Hepatocyte (in vitro differentiated cells): ENCODE results near the gene CRABP2. TPM values are rescaled to one million over a fixed set of nuclear protein-coding genes. Genes with fewer than 3 reads are reported as not detected.

Experiments
- DNase-seq: peaks from one replicate; pipeline ENCODE4 v3.0.0-alpha.2; 2016; ENCODE audit warnings: low spot score
- H2AFZ ChIP-seq: fragments of 200-600 bp; sonication (generic); 2 replicates; pipeline ENCODE4 v1.6.0; 2016; ENCODE audit warnings: antibody characterized with exemption, mild to moderate bottlenecking
- H3K27ac ChIP-seq: fragments of 200-600 bp; sonication (generic); 2 replicates; pipeline ENCODE4 v1.5.1; 2016; ENCODE audit warnings: mild to moderate bottlenecking
- H3K27me3 ChIP-seq: fragments of 200-600 bp; sonication (generic); 2 replicates; pipeline ENCODE4 v1.6.1; 2016
- H3K36me3 ChIP-seq: fragments of 200-600 bp; sonication (generic); replicated peaks from 2 replicates; pipeline ENCODE4 v1.5.1; 2016; ENCODE audit warnings: low read depth; ENCODE audit not compliant: insufficient read depth
- H3K4me1 ChIP-seq: fragments of 200-600 bp; sonication (generic); 2 replicates; pipeline ENCODE4 v1.5.1; 2016; ENCODE audit warnings: mild to moderate bottlenecking, moderate library complexity; ENCODE audit not compliant: insufficient read depth
- H3K4me2 ChIP-seq: fragments of 200-600 bp; sonication (generic); 2 replicates; pipeline ENCODE4 v1.6.0; 2016
- H3K4me3 ChIP-seq: fragments of 200-600 bp; sonication (generic); 2 replicates; pipeline ENCODE4 v1.5.1; 2016; ENCODE audit warnings: mild to moderate bottlenecking
- H3K79me2 ChIP-seq: fragments of 200-600 bp; sonication (generic); 2 replicates; pipeline ENCODE4 v1.6.0; 2017; ENCODE audit warnings: mild to moderate bottlenecking
- H3K9me2 ChIP-seq: fragments of 200-600 bp; sonication (generic); replicated peaks from 2 replicates; pipeline ENCODE4 v1.6.0; 2017; ENCODE audit warnings: mild to moderate bottlenecking; ENCODE audit not compliant: insufficient read depth
- H3K9me3 ChIP-seq: fragments of 200-600 bp; sonication (generic); 2 replicates; pipeline ENCODE4 v1.5.1; 2016; ENCODE audit warnings: low read depth, mild to moderate bottlenecking
- H4K20me1 ChIP-seq: fragments of 200-600 bp; sonication (generic); 2 replicates; pipeline ENCODE4 v1.6.0; 2016; ENCODE audit warnings: mild to moderate bottlenecking; ENCODE audit not compliant: insufficient read depth, poor library complexity, severe bottlenecking
- CTCF ChIP-seq: fragments of 200-600 bp; sonication (generic); IDR thresholded peaks from 2 replicates; pipeline ENCODE4 v1.5.1; 2016; ENCODE audit warnings: antibody characterized with exemption, mild to moderate bottlenecking; ENCODE audit not compliant: poor library complexity
- EZH2 ChIP-seq: fragments of 200-600 bp; sonication (generic); IDR thresholded peaks from 2 replicates; pipeline ENCODE4 v1.6.1; 2016; ENCODE audit warnings: antibody characterized with exemption, mild to moderate bottlenecking, borderline replicate concordance
- EZH2phosphoT487 ChIP-seq: fragments of 200-600 bp; sonication (generic); IDR thresholded peaks from one replicate; pipeline ENCODE4 v1.6.1; 2018; ENCODE audit warnings: antibody characterized with exemption, mild to moderate bottlenecking, low read depth, moderate library complexity; ENCODE audit not compliant: unreplicated experiment, severe bottlenecking
- WGBS: methylation state at CpG from one replicate; pipeline ENCODE4 v1.1.6; 2016; ENCODE audit warnings: low lambda C conversion rate; ENCODE audit errors: missing lambda C conversion rate; 5-methylcytosine and 5-hydroxymethylcytosine counted together
- polyA plus RNA-seq: library from polyadenylated mRNA; unstranded; fragments of >200 nt; fragmentation: Nextera tagmentation; extraction: Ambion mirVana; gene quantifications from 2 replicates; pipeline ENCODE4 v1.2.1, GENCODE V29; 2016
- total RNA-seq: library from RNA; depleted of rRNA; stranded (reverse); fragments of >200 nt; gene quantifications from 2 replicates; pipeline ENCODE4 v1.2.3, GENCODE V29; 2014

The CRABP2 gene
- total and polyA plus RNA-seq, 2 experiments from 2014 or later = 93.5 to 171 TPM

- peak; percentile 94 for DNase-seq
- H4K20me1 ChIP-seq = peaks cover 28% of the 10 kb centered on the region
- H3K4me1 ChIP-seq = peaks cover 35% of the 10 kb centered on the region
- no peaks in the 10 kb centered on the region for H3K27me3 ChIP-seq
- no peak overlapping the region for H3K27ac ChIP-seq
- TF ChIP-seq EZH2 (no peak), CTCF (peak; percentile 97)
- H3K36me3 ChIP-seq = no peaks in the 10 kb centered on the region
- peak overlapping the region; percentile 89 for H3K4me2 ChIP-seq
- no peak overlapping the region for H2AFZ ChIP-seq
- H3K4me3 ChIP-seq = peak overlapping the region; percentile 4
- H3K9me2 ChIP-seq = no peaks in the 10 kb centered on the region
- peaks cover 67% of the 10 kb centered on the region for H3K79me2 ChIP-seq
- no peaks in the 10 kb centered on the region for H3K9me3 ChIP-seq
- 17% methylated on average over 18 of the region's 18 CpGs for WGBS
Observed at GRCh38 chr1:156725683-156726280, 20.4 kb upstream of the CRABP2 start.

- peaks cover 23% of the 10 kb centered on the region for H4K20me1 ChIP-seq
- 88% methylated on average over 4 of the region's 4 CpGs for WGBS
- peaks cover 14% of the 10 kb centered on the region for H3K4me1 ChIP-seq
- no peak overlapping the region for H2AFZ ChIP-seq
- peaks cover 33% of the 10 kb centered on the region for H3K79me2 ChIP-seq
- DNase-seq = no peak
- TF ChIP-seq EZH2phosphoT487 (no peak), EZH2 (no peak), CTCF (no peak)
- H3K4me3 ChIP-seq = no peak overlapping the region
- H3K4me2 ChIP-seq = no peak overlapping the region
- H3K36me3 ChIP-seq = no peaks in the 10 kb centered on the region
- no peak overlapping the region for H3K27ac ChIP-seq
- no peaks in the 10 kb centered on the region for H3K9me3 ChIP-seq
- H3K27me3 ChIP-seq = no peaks in the 10 kb centered on the region
- H3K9me2 ChIP-seq = no peaks in the 10 kb centered on the region
Observed at GRCh38 chr1:156721535-156721934, 16.2 kb upstream of the CRABP2 start.

- no peak for DNase-seq
- Histone ChIP-seq H3K4me1 (peaks cover 10% of the 10 kb centered on the region), H3K9me2 (no peaks in the 10 kb centered on the region), H4K20me1 (peaks cover 19% of the 10 kb centered on the region), H3K27ac (no peak overlapping the region), H2AFZ (no peak overlapping the region), H3K79me2 (peaks cover 29% of the 10 kb centered on the region), H3K27me3 (no peaks in the 10 kb centered on the region), H3K9me3 (no peaks in the 10 kb centered on the region), H3K4me3 (no peak overlapping the region), H3K36me3 (no peaks in the 10 kb centered on the region), H3K4me2 (no peak overlapping the region)
- TF ChIP-seq EZH2 (no peak), CTCF (no peak), EZH2phosphoT487 (no peak)
- whole genome bisulfite sequencing = 57% methylated on average over 2 of the region's 2 CpGs
Observed at GRCh38 chr1:156721131-156721530, 15.7 kb upstream of the CRABP2 start.
